Adipose tissue (tissue), 3 donors: ENCODE results near the gene KIDINS220. TPM values are rescaled to one million over a fixed set of nuclear protein-coding genes. Genes with fewer than 3 reads are reported as not detected.
"Not testable (repeated sequence)": the region's sequence is repeated elsewhere in the genome, so short reads cannot be mapped to it uniquely, and the experiment has no call there.

Source experiments
- H3K27ac ChIP-seq: one replicate; pipeline ENCODE4 v1.5.1; 2013; ENCODE audit warnings: low read depth, low read length
- WGBS, 3 donors: extraction: QIAGEN DNeasy Blood & Tissue Kit; methylation state at CpG; one replicate each; pipeline ENCODE4 v1.1.7; 2013; 5-methylcytosine and 5-hydroxymethylcytosine counted together
- polyA plus RNA-seq, 3 donors: library from polyadenylated mRNA; stranded (reverse); fragments of 200-250 nt; gene quantifications; one replicate each; pipeline ENCODE4 v1.2.3, GENCODE V29; 2013
- donor health status: healthy with polysubstance abuse.
- donor health status: Bipolar disorder and iron deficiency.
- donor health status: healthy.

The KIDINS220 gene
- polyA plus RNA-seq, 3 donors: 10.8 to 17.4 (median 14.2) TPM

GRCh38 chr2:8790739-8791162 lies 46.7 kb downstream of the KIDINS220 start:
- 73 to 88% (median 78%) methylated on average over 2 of the region's 2 CpGs for WGBS, 3 donors
- no peak overlapping the region for H3K27ac ChIP-seq

- no peak overlapping the region for H3K27ac ChIP-seq
- 44 to 93% (median 60%) methylated on average over 5 of the region's 5 CpGs for WGBS, 3 donors
These were observed 51.0 kb downstream of the KIDINS220 start for GRCh38 chr2:8786463-8786862.

DNA sequence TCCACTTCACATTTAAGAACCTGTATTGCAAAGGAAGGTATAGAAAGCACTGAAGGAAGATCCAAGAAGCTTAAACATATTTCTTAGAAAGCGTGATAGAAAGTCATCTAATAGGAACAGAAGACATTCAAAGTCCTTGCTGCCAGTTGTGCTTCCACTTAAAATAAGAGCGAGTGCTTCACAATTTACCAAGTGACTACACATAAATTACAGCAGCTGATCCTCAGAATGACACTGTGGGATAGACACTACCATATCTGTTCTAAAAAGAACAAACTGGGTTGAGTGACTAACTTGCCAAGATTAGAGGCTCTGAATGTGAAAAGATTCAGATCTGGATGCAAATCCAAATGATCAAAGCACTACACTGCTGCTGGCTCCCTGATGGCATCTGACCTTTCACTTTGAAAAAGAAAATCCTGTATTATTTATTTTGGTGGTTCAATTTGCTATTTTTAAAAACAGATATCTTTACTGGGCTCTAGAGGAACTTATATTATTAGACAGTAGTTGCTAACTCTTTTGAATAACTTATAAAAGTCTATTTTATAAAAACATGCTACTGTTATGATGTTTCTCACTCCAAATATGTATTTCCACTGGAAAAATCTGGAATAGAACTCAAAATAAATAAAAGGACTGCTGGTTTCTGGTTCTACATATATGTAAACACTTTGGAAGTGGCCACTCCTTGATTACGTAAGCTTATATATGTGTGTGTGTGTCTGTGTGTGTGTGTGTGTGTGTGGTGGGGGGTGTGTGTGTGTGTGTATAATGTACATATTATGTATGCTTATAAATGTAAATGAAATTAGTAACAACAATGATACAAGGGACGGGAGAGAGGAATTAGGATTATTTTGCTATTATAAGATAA lies 57.4 kb downstream of the KIDINS220 start:
- 93 to 96% (median 94%) methylated on average over 4 of the region's 4 CpGs for WGBS, 3 donors
- H3K27ac ChIP-seq: no peak overlapping the region

DNA sequence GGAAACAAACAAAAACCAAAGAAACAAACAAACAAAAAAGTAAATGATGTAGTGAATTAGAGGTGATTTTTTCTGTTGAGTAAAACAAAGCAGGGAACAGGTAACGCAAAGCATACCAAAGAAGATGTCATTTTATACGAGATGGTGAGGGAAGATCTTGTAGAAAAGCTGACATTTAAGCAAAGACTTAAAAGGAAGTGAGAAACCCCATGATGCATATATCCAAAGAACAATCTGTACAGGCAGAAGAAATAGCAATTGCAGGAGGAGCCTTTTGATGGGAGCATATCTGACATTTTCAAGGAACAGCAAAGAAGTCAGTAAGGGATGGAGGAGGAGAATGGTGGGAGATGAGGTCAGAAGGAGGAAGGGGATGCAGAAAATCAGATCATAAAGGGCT lies 63.0 kb downstream of the KIDINS220 start:
- no peak overlapping the region for H3K27ac ChIP-seq
- WGBS, 3 donors: 86 to 93% (median 91%) methylated on average over 2 of the region's 2 CpGs

DNA sequence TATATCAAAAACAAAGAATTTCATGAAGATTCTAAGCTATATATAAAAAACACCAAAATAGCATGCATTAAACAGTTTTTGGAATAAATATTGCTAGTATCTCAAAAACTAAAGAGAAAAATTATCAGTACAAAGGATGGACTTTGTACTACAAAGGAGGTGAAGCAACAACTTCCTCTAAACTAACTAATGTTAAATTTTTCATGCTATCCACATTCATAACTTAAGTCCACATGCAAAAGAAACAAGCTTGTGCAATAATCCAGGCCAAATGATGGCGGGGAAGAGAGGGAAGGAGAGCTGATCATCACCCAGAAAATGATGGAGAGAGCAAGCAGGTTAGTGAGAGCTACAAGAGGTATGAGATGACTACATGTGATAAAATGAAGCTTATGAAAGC lies 70.1 kb downstream of the KIDINS220 start:
- WGBS, 3 donors: 72 to 83% (median 74%) methylated on average over 1 of the region's 1 CpG

DNA sequence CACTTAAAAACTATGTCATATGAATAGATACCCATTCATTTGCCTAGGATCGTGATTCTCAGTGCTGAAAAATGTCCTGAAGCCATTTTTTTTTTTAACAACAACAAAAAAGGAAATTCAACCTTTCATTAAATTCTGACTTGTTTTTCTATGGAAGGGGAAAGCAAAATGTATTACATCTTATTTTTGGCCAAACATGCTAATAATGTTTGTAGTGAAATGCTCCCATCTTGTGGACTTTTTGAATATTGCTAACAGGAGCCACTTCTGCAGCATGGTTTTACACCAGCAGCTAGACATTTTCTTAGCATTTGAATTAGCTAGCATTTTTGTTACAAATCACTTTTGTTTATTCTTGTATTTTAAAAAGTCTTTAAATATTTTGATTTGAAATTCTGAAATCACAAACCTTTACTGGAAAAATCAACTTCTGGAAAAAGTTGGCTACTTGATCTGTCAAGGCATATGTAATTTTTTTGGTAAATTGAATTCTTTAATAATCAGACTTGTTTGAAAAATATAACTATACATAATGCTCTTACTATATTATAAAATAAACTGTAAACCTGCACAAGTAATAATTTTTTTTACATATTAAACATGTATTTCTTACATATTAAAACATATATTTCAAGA lies 75.8 kb downstream of the KIDINS220 start:
- 74 to 80% (median 76%) methylated on average over 1 of the region's 1 CpG for WGBS, 3 donors
- H3K27ac ChIP-seq: no peak overlapping the region

More for the DNA sequence above, 70.1 kb downstream of the KIDINS220 start:
- H3K27ac ChIP-seq: no peak overlapping the region

DNA sequence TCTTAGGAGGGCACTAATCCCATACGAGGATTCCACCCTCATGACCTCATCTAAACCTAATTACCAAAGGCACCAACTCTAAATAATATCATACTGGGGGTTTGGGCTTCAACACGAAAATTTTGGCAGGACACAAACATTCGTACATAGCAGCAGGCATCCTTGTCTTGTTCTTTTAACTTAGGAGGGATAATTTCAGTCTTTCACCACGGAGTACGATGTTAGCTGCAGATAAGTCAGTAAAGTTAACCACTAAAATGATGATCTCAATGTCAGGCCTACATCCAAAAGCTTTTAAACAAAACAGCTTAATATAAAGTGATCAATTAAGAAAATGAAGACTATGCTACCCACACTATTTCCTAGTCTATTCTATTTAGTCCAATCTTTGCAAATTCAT lies 80.7 kb downstream of the KIDINS220 start:
- no peak overlapping the region for H3K27ac ChIP-seq
- 94 to 95% (median 95%) methylated on average over 5 of the region's 5 CpGs for WGBS, 3 donors

DNA sequence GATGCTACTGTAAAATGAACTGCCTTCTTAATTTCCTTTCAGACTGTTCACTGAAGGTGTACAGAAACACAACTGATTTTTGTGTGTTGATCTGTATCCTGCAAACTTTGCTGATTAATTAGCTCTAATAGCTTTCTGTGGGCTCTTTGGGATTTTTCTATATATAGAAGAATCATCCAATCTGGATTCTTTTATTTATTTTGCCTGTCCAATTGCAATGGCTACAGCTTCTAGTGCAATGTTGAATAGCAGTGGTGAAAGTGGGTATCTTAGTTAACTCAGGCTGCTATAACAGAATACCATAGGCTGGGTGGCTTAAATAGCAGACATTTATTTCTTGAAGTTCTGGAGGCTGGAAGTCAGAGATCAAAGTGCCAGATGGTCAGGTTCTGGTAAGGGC lies 81.2 kb downstream of the KIDINS220 start:
- H3K27ac ChIP-seq: no peak overlapping the region

DNA sequence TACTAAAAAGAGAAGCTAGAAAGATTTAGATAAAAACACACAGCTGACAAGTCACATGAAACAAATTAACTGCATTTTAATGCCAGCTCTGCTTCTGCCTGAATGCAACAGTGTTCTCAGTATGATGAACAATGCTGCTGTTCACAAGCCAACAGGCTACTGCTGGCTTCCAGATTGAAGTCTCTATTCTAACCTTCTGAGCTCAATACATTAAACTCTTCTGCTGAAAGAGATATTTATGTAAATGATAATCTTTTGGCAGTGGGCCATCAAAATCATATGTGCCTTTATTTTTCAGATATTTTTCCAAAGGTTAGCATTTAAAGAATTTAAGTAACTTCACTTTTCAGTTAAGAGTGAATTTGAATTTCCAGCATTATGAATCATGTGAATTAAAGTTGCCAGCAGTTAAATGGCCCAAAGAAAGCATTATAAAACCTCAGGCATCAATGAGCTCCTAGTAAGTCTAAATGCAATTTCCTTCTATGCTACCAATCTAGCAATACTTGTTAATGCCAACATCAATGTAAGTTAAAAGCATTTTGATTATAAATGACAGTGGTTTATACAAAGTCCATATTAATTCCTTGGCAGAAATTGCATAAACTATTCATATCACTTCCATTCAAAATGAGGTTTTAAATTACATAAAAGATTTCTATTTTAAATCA lies 83.2 kb downstream of the KIDINS220 start:
- H3K27ac ChIP-seq: no peak overlapping the region

DNA sequence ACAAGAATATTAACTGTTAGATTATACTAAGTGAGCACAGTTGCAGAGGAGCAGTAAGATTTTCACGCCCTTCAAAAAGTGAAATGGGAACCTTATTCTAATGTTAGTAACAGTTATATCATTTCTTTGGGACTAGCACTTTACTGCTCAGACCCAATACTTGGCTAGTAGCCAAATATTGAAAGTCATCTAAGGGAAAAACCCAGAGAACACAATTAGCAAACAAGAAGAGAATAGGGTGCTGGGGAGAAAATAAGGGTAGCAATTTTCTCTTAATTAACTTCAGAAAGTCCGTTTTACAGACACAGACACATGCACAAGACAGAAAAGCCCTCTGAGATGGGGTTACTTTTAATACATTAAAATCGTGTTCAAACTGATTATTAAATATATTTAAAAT lies 83.8 kb downstream of the KIDINS220 start:
- H3K27ac ChIP-seq: no peak overlapping the region
- 81 to 86% (median 82%) methylated on average over 3 of the region's 3 CpGs for WGBS, 3 donors

DNA sequence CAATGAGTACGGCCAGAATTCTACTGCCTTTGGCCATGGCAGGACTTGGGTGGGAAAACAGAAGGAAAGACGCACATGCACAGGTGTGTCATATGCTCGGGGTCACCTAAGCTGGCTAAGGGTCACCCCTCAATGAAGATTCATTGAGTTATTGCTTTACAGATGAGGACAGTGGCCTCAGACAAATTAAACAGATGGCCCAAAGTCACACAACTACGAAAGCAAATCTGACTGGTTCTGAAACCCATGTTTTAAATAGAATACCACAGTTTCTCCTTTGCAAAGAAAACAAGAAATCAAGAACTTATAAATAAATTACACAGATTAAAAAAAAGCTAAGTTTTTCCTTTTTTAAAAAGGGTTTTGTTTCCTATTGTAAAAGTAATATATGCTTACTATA lies 85.0 kb downstream of the KIDINS220 start:
- WGBS, 3 donors: 97 to 99% (median 98%) methylated on average over 4 of the region's 4 CpGs
- H3K27ac ChIP-seq: no peak overlapping the region

- no peak overlapping the region for H3K27ac ChIP-seq
- 87 to 90% (median 88%) methylated on average over 7 of the region's 7 CpGs for WGBS, 3 donors
These were observed 87.2 kb downstream of the KIDINS220 start for GRCh38 chr2:8750221-8750620.

DNA sequence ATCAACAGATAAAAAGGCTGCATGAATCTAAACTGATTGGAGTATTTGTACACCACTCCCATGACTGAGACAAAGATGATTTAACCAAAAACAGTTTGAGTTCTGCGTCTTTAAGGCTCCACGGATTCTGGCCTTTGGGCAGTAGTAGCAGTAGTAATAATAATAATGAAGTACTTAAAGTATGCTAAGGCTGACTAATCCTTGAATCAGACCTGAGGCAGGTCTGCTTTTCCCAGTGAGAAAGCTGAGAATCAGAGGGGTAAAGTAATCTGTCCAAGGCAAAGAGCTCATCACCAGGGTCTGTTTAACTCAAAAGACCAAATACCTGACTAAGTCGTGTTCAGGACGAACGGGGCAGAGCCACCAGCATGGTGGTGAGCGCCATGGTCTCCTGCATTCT lies 94.2 kb downstream of the KIDINS220 start:
- WGBS, 3 donors: 96 to 99% (median 96%) methylated on average over 6 of the region's 6 CpGs
- no peak overlapping the region for H3K27ac ChIP-seq

DNA sequence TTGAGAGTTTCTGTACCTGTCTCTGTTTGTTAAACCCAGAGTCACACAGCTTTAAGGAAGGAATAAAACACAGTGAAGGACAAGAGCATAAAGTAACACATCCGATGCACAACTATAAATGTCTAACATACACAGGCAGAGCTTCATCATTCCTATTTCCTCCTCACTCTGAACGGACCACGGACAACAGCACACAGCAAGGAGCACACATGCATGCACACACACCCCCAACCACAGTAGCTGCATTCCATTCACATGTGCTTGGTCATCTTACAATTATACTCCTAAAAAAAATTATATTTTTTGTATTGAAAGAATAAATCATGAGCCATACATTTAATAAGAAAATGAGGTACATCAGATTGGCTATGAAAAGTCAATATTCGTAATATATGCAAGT lies 97.3 kb downstream of the KIDINS220 start:
- WGBS, 3 donors: 87 to 93% (median 90%) methylated on average over 4 of the region's 4 CpGs
- H3K27ac ChIP-seq: no peak overlapping the region

GRCh38 chr2:8737571-8738175 lies 99.7 kb downstream of the KIDINS220 start:
- no peak overlapping the region for H3K27ac ChIP-seq
- 94 to 98% (median 95%) methylated on average over 2 of the region's 2 CpGs for WGBS, 3 donors

DNA sequence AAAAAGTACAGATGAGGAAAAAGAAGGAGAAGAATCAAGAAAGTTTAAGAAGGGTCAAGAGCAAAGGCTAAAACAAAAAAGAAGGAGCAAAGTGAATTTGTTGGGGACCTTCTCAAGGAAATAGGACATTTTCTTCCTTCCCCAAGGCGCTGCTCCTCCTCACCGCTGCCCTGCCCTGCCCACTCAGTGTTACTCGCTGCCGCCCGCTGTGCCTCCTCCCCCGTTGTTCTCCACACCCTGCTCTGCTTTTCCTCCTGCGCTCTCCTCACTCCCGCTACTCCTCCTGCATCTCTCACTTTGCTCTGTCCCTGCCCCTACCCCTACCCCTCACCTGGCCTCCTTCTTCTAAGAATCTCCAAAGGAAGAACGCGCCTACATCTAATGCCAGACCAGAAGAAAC lies 104.8 kb downstream of the KIDINS220 start:
- no peak overlapping the region for H3K27ac ChIP-seq
- WGBS, 3 donors: 94 to 98% (median 97%) methylated on average over 10 of the region's 10 CpGs

- no peak overlapping the region for H3K27ac ChIP-seq
- 86 to 89% (median 87%) methylated on average over 9 of the region's 9 CpGs for WGBS, 3 donors
These were observed 107.5 kb downstream of the KIDINS220 start for GRCh38 chr2:8729939-8730338.

- not testable (repeated sequence) for H3K27ac ChIP-seq
- WGBS, 3 donors: 75 to 94% (median 94%) methylated on average over 5 of the region's 5 CpGs
These were observed 108.3 kb downstream of the KIDINS220 start for GRCh38 chr2:8729101-8729500.
